G401.6 (cell line): ENCODE results near the gene DLL4.
A peak's percentile ranks its signal among the peaks of the same experiment; 100 is the strongest.
"Not testable (repeated sequence)": the region's sequence is repeated elsewhere in the genome, so short reads cannot be mapped to it uniquely, and the experiment has no call there.

Experiments used
- FAIRE-seq: peaks from 2 replicates; lab custom pipeline; 2012; peaks lifted over from hg19 to GRCh38; lab: Jason Lieb, UNC

Gene DLL4

DNA sequence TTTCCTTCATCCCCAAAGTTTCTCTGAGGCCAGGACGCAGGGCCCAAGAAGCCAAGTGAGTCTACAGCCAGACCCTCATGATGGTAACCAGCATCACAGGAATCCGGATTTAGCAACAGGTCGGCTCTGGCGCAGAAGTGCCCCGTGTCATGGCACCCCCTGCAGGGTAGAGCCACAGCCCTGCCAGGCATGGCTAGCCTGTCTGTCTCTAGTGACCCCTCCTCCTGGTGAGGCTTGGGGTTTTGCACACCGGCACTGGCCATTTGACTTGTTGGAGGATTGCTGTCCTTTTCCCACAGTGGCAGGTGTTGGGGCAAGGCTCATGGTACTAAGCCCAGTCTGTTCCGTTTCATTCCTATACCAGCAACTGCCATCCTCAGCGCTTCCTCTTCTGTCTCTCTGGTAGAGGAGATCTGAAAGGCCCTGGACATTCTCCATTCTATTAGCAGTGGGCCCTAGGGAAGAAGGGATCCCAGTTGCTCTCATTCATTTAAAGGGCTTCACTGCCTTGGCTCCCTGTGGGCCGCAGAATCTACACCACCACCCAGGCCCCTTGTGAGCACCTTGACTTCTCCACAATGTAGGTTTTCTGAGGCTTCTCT is 14.7 kb downstream of the DLL4 start:
- FAIRE-seq = no peak

- FAIRE-seq = no peak
Measured at GRCh38 chr15:40944510-40945296, 15.6 kb downstream of the DLL4 start.

- no peak for FAIRE-seq
Measured at GRCh38 chr15:40948706-40949473, 19.8 kb downstream of the DLL4 start.

DNA sequence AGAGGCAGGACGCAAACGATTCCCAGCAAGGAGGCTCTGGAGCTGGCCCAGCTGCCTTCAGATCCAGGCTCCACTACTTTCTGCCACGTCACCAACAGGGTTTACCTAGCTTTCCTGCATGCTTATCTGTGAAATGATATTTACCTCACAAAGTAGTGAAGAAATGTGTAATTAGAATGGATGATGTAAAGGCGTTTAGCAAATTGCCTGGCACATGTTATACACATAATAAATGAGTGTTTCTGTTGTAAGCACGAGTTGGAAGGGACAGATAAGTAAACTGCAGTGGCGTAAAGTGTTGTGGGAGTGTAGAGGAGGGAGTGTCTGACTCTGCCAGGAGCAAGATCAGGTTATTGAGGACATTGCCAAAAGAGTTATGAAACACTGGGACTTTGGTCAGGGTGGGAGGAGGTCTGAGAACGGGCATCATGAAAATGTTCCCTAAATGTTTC is 20.6 kb downstream of the DLL4 start:
- FAIRE-seq = no peak

DNA sequence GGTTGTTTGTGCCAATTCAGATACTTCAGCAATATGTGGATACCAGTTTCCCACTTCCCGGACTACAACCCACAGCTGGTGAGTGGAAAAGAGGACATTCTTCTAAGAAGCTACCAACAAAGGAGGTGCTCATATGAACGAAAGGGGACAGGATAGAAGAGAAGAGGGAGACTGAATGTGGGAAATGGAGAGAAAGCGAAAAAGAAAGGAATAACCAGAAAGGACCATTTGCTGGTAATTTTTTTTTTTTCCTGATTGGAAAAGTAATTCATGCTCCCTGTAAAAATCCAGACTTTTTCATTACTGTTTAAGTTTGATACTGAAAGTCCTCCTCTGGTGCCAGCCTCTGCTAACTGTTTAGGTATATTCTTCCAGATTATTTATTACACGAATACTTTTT is 22.6 kb downstream of the DLL4 start:
- FAIRE-seq = no peak

GRCh38 chr15:40952301-40952900 is 23.3 kb downstream of the DLL4 start:
- no peak for FAIRE-seq

DNA sequence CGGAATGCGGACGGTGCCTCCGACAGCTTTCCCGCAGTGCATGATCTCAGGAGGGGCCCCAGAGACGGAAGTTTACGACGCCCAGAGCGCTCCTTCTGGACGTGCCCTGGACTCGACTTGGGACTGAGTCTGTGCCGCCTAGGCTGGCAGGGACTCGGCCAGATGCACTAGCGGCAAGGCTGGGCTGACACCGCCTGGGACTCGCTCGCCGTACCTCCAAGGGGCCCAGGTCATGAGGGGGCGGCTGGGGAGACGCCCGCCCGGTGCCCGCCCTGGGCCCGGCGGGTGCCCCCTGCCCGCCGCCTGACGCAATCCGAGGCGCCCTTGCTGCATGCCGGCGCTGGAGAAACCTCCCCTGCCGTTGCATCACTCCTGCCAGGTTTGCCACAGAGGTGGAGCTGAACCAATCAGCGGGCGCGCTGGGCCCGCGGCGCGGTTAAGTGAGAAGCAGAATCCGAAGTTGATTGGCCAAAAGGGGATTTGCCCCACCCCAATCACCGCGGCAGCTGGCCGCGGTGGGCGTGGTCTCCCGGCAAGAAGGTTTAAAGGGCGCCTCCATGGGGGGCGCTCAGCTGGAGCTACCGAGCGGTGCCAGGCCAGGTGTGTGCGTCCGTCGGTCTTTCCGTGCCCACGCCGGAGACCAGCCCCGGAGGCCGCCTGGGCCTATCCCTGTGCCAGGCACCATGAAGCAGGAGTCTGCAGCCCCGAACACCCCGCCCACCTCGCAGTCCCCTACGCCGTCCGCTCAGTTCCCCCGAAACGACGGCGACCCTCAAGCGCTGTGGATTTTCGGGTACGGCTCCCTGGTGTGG is 24.0 kb downstream of the DLL4 start, which contains the start of gene CHAC1:
Gene CHAC1 (plus strand): TSS at position 571 of the 812 bp plus-strand sequence. CDS start 113 bp downstream, at position 684.
- FAIRE-seq = peak; percentile 96

DNA sequence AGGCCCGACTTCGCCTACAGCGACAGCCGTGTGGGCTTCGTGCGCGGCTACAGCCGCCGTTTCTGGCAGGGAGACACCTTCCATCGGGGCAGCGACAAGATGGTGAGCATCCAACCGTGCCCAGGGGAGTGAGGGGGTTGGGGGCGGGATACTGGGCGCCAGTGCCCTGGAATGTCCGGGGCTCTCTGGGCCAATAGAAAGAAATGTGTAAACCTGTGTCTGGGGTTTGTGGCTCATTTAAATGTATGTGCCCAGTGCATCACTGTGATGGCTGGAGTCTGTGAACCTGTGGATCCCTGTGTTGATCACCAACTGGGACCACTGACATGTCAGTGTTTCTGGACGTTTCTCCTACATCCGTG is 24.6 kb downstream of the DLL4 start:
- no peak for FAIRE-seq

- not testable (repeated sequence) for FAIRE-seq
Measured at GRCh38 chr15:40954158-40954848, 25.2 kb downstream of the DLL4 start.

GRCh38 chr15:40955141-40955903 is 26.2 kb downstream of the DLL4 start:
- no peak for FAIRE-seq

GRCh38 chr15:40955930-40956540 is 26.9 kb downstream of the DLL4 start:
- FAIRE-seq = no peak

- FAIRE-seq = no peak
Measured at GRCh38 chr15:40956541-40956982, 27.4 kb downstream of the DLL4 start.

DNA sequence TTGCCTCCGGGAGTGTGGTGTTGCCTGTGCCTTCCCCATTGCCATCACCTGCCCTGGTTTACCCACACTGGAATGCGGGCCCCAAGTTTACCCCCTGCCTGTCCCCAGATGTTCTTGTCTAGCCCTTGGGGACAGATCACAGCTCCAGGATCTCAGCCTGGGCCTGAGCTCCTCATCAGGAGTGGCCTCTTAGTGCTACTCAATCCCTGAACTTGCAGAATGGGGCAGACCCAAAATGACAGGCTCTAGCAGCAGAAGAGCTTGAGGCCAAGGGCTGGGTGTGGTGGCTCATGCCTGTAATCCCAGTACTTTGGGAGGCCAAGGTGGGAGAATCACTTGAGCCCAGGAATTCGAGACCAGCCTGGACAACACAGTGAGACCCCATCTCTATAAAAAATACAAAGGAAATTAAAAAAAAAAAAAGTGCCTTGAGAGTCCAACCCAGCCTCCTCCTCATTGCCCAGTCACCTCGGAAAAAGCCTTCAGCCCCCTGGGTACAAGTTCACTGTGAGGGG is 28.0 kb downstream of the DLL4 start:
- FAIRE-seq = no peak

DNA sequence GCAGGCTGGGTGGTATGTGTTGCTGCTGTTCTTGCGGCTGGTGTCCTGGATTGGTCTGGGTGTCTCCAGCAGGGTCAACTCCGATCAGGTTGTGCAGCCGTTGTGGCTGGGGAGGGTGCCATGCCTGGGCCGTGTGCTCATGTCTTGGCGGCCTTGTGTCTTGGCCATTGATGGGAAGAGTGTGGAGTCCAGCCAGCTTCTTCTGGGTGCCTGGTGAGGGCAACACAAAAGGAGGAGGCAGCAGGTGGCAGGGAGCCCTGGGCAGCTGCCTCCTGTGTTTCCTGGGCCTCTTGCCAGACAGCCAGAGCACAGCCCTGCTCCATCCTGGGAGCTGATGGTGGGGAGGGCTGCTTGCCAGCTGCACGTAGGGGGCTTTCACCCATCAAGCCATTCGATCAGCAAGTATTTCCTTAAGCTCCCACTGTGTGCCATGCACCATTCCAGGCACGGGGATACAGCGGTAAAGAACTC is 28.5 kb downstream of the DLL4 start:
- no peak for FAIRE-seq

DNA sequence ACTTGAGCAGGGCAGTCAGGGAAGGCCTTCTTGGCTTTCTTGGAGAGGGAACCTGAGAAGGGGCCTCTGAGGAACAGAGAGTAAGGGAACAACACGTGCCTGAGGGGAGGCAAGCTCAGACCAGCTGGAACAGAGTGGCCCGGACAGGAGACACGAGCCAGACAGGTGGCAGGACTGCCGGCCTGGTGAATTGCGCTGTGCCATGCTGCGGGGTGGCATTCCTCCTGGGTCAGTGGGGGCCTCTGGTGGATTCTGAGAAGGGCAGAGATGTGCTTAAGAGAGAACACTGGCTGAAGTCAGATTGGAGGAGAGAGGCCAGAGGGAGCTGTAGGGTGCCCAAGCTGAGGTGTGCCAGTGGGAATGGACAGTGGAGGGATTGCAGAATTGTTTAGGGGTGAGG is 29.0 kb downstream of the DLL4 start:
- FAIRE-seq = no peak

GRCh38 chr15:40958723-40959122 is 29.6 kb downstream of the DLL4 start:
- no peak for FAIRE-seq

DNA sequence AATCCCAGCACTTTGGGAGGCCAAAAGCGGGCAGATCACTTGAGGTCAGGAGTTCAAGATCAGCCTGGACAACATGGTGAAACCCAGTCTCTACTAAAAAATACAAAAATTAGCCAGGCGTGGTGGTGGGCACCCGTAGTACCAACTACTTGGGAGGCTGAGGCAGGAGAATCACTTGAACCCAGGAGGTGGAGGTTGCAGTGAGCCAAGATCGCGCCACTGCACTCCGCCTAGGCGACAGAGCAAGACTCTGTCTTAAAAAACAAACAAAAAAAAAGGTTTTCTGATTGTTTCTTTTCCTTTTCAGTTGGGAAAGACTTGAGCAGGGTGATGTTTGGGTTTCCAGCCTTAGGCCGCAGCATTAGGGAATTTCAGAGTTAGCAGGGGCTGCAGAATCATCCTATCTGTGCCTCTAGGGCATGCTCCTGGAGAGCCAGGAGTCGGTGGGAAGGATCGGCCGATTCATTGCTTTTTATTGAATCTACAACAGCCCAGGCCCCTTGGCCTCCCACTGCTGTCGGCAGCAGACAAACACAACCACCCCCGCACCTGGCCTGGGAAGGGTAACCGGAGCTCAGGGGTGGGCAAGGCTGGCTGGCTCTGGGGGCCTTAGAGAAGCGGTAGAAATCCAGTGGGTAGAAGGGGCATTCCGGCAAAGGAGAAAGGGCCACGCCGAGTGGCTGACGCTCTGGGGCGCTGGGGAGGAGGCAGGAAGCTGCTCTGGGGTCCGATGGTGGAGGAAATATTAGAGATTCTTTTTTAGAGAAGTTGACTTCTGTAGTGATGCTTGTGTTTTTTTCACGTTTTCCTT is 30.4 kb downstream of the DLL4 start:
- FAIRE-seq = no peak

- no peak for FAIRE-seq
Measured at GRCh38 chr15:40960151-40960885, 31.2 kb downstream of the DLL4 start.
